HG03520 (cell line): Measurements from ENCODE around the gene RNU1-1.
"Not testable (repeated sequence)": the region's sequence is repeated elsewhere in the genome, so short reads cannot be mapped to it uniquely, and the experiment has no call there.

ENCODE experiments used
- ATAC-seq: cut with Tn5 transposase; IDR thresholded peaks from one replicate; pipeline ENCODE4 v1.9.1; 2021; ENCODE audit warnings: mild to moderate bottlenecking, moderate library complexity; ENCODE audit not compliant: unreplicated experiment

RNU1-1 gene

GRCh38 chr1:16514107-16515055 lies at the start of gene RNU1-1:
Gene RNU1-1, minus strand, starts transcription at chr1:16514285.
- not testable (repeated sequence) for ATAC-seq

- not testable (repeated sequence) for ATAC-seq
These were observed 47.0 kb upstream of the RNU1-1 start for GRCh38 chr1:16561035-16561434.

- ATAC-seq = not testable (repeated sequence)
These were observed 46.4 kb upstream of the RNU1-1 start for GRCh38 chr1:16560498-16560897.

GRCh38 chr1:16559688-16560087 lies 45.6 kb upstream of the RNU1-1 start:
- ATAC-seq = not testable (repeated sequence)

GRCh38 chr1:16557034-16557433 lies 42.9 kb upstream of the RNU1-1 start:
- ATAC-seq = not testable (repeated sequence)

- ATAC-seq = not testable (repeated sequence)
These were observed 39.2 kb upstream of the RNU1-1 start for GRCh38 chr1:16553244-16553643.

- ATAC-seq = not testable (repeated sequence)
These were observed 36.3 kb upstream of the RNU1-1 start for GRCh38 chr1:16550212-16550918.

- ATAC-seq = not testable (repeated sequence)
These were observed 35.5 kb upstream of the RNU1-1 start for GRCh38 chr1:16549545-16549944.

- ATAC-seq = not testable (repeated sequence)
These were observed 33.6 kb upstream of the RNU1-1 start for GRCh38 chr1:16547502-16548241.

GRCh38 chr1:16545682-16546095 lies 31.6 kb upstream of the RNU1-1 start:
- ATAC-seq = not testable (repeated sequence)

- not testable (repeated sequence) for ATAC-seq
These were observed 26.4 kb upstream of the RNU1-1 start for GRCh38 chr1:16540421-16540893.

- not testable (repeated sequence) for ATAC-seq
These were observed 23.4 kb upstream of the RNU1-1 start for GRCh38 chr1:16537528-16537927.

- ATAC-seq = not testable (repeated sequence)
These were observed 22.7 kb upstream of the RNU1-1 start for GRCh38 chr1:16536796-16537195.

- not testable (repeated sequence) for ATAC-seq
These were observed 21.8 kb upstream of the RNU1-1 start for GRCh38 chr1:16535898-16536297.

GRCh38 chr1:16535487-16535886 lies 21.4 kb upstream of the RNU1-1 start:
- not testable (repeated sequence) for ATAC-seq

- ATAC-seq = not testable (repeated sequence)
These were observed 20.9 kb upstream of the RNU1-1 start for GRCh38 chr1:16534829-16535456.

- not testable (repeated sequence) for ATAC-seq
These were observed 20.2 kb upstream of the RNU1-1 start for GRCh38 chr1:16534239-16534828.

GRCh38 chr1:16532235-16532991 lies 18.3 kb upstream of the RNU1-1 start:
- ATAC-seq = not testable (repeated sequence)

- ATAC-seq = not testable (repeated sequence)
These were observed 14.3 kb upstream of the RNU1-1 start for GRCh38 chr1:16528338-16528737.
